Effector memory CD8-positive, alpha-beta T cell (primary cell): ENCODE measurements around the gene PCIF1.
A peak's percentile ranks its signal among the peaks of the same experiment; 100 is the strongest.
"Not testable (repeated sequence)": the region's sequence is repeated elsewhere in the genome, so short reads cannot be mapped to it uniquely, and the experiment has no call there.

Experiments
- ATAC-seq: fragments of 150-1000 bp; cut with Tn5 transposase; replicated peaks from 2 replicates; pipeline ENCODE4 v1.10.0; 2021; ENCODE audit warnings: mild to moderate bottlenecking, moderate library complexity
- DNase-seq, 3 experiments: peaks; one replicate each; pipeline ENCODE4 v3.0.0; 2021
- H3K27ac Mint-ChIP-seq, 2 donors: one replicate each; pipeline ENCODE4 v1.8.0; 2022; ENCODE audit warnings: mild to moderate bottlenecking in 2 of 2, mixed read lengths in 2 of 2, moderate library complexity in 2 of 2
- H3K27me3 Mint-ChIP-seq, 2 donors: one replicate each; pipeline ENCODE4 v1.8.0; 2022; ENCODE audit warnings: mixed read lengths in 2 of 2
- H3K36me3 Mint-ChIP-seq: one replicate; pipeline ENCODE4 v1.8.0; 2022; ENCODE audit warnings: mild to moderate bottlenecking, moderate library complexity, mixed read lengths; ENCODE audit not compliant: insufficient read depth
- H3K4me1 Mint-ChIP-seq, 2 donors: one replicate each; pipeline ENCODE4 v1.8.0; 2022; ENCODE audit warnings: low read depth in 2 of 2, mixed read lengths in 2 of 2
- H3K4me3 Mint-ChIP-seq, 2 donors: one replicate each; pipeline ENCODE4 v1.8.0; 2022; ENCODE audit warnings: mild to moderate bottlenecking in 2 of 2, mixed read lengths in 2 of 2, moderate library complexity in 2 of 2
- H3K9me3 Mint-ChIP-seq, 2 donors: one replicate each; pipeline ENCODE4 v1.8.0; 2022; ENCODE audit warnings: mixed read lengths in 2 of 2

PCIF1 gene

GRCh38 chr20:45896641-45897161 lies 37.8 kb upstream of the PCIF1 start:
- no peak overlapping the region for H3K4me3 Mint-ChIP-seq
- H3K4me1 Mint-ChIP-seq, result peaks cover 14 to 23% of the 10 kb centered on the region in 2 donors
- DNase-seq (no peak), ATAC-seq (no peak)
- no peak overlapping the region for H3K27ac Mint-ChIP-seq
- peaks cover 18% of the 10 kb centered on the region for H3K36me3 Mint-ChIP-seq
- no peaks in the 10 kb centered on the region for H3K27me3 Mint-ChIP-seq
- no peaks in the 10 kb centered on the region for H3K9me3 Mint-ChIP-seq

- H3K4me1 Mint-ChIP-seq, result peaks cover 11 to 18% of the 10 kb centered on the region in 2 donors
- H3K36me3 Mint-ChIP-seq, result peaks cover 13% of the 10 kb centered on the region
- no peaks in the 10 kb centered on the region for H3K27me3 Mint-ChIP-seq
- H3K27ac Mint-ChIP-seq, result no peak overlapping the region
- no peaks in the 10 kb centered on the region for H3K9me3 Mint-ChIP-seq
- H3K4me3 Mint-ChIP-seq, result no peak overlapping the region
- no peak for ATAC-seq
- no peak for DNase-seq
Observed at GRCh38 chr20:45897289-45897688, 37.2 kb upstream of the PCIF1 start.

GRCh38 chr20:45897692-45898091 lies 36.8 kb upstream of the PCIF1 start:
- Mint-ChIP-seq H3K4me3 (no peak overlapping the region), H3K27ac (no peak overlapping the region)

GRCh38 chr20:45898285-45898684 lies 36.2 kb upstream of the PCIF1 start:
- Mint-ChIP-seq H3K36me3 (peaks cover 3% of the 10 kb centered on the region), H3K9me3 (no peaks in the 10 kb centered on the region), H3K4me1 (peaks cover under 1 to 8% of the 10 kb centered on the region in 2 donors), H3K27me3 (no peaks in the 10 kb centered on the region), H3K27ac (no peak overlapping the region), H3K4me3 (no peak overlapping the region)
- ATAC-seq, result no peak
- no peak for DNase-seq

More at GRCh38 chr20:45897692-45898091, 36.8 kb upstream of the PCIF1 start:
- peaks cover 7 to 13% of the 10 kb centered on the region in 2 donors for H3K4me1 Mint-ChIP-seq
- no peaks in the 10 kb centered on the region for H3K9me3 Mint-ChIP-seq
- no peaks in the 10 kb centered on the region for H3K27me3 Mint-ChIP-seq
- no peak for DNase-seq
- ATAC-seq, result no peak
- peaks cover 9% of the 10 kb centered on the region for H3K36me3 Mint-ChIP-seq

GRCh38 chr20:45899046-45899835 lies 35.2 kb upstream of the PCIF1 start:
- H3K9me3 Mint-ChIP-seq, result no peaks in the 10 kb centered on the region
- DNase-seq (no peak), ATAC-seq (no peak)
- no peaks in the 10 kb centered on the region for H3K4me1 Mint-ChIP-seq
- no peak overlapping the region for H3K27ac Mint-ChIP-seq
- peaks cover 3% of the 10 kb centered on the region for H3K36me3 Mint-ChIP-seq
- H3K27me3 Mint-ChIP-seq, result no peaks in the 10 kb centered on the region
- H3K4me3 Mint-ChIP-seq, result no peak overlapping the region

GRCh38 chr20:45901332-45901731 lies 33.2 kb upstream of the PCIF1 start:
- H3K4me1 Mint-ChIP-seq, H3K4me3 Mint-ChIP-seq, ATAC-seq, H3K9me3 Mint-ChIP-seq, H3K27ac Mint-ChIP-seq, H3K36me3 Mint-ChIP-seq, H3K27me3 Mint-ChIP-seq, DNase-seq: not testable (repeated sequence)

GRCh38 chr20:45902199-45902701 lies 32.2 kb upstream of the PCIF1 start:
- no peak for ATAC-seq
- Mint-ChIP-seq H3K27me3 (no peaks in the 10 kb centered on the region), H3K9me3 (no peaks in the 10 kb centered on the region), H3K4me1 (no peaks in the 10 kb centered on the region), H3K36me3 (peaks cover 3% of the 10 kb centered on the region), H3K27ac (no peak overlapping the region), H3K4me3 (no peak overlapping the region)
- no peak for DNase-seq

- no peaks in the 10 kb centered on the region for H3K9me3 Mint-ChIP-seq
- no peaks in the 10 kb centered on the region for H3K36me3 Mint-ChIP-seq
- DNase-seq (no peak), ATAC-seq (no peak)
- no peak overlapping the region for H3K4me3 Mint-ChIP-seq
- H3K4me1 Mint-ChIP-seq, result no peaks in the 10 kb centered on the region
- no peaks in the 10 kb centered on the region for H3K27me3 Mint-ChIP-seq
- H3K27ac Mint-ChIP-seq, result peak overlapping the region in 1 of 2 donors; percentile 38
Observed at GRCh38 chr20:45904583-45905504, 29.6 kb upstream of the PCIF1 start.

GRCh38 chr20:45905505-45906079 lies 28.9 kb upstream of the PCIF1 start:
- Mint-ChIP-seq H3K4me1 (peaks cover 1 to 2% of the 10 kb centered on the region in 2 donors), H3K4me3 (no peak overlapping the region), H3K27me3 (no peaks in the 10 kb centered on the region), H3K9me3 (no peaks in the 10 kb centered on the region), H3K36me3 (peaks cover under 1% of the 10 kb centered on the region), H3K27ac (no peak overlapping the region)
- ATAC-seq (no peak), DNase-seq (no peak)

- no peaks in the 10 kb centered on the region for H3K27me3 Mint-ChIP-seq
- no peak for DNase-seq
- peaks cover 6% of the 10 kb centered on the region for H3K36me3 Mint-ChIP-seq
- no peaks in the 10 kb centered on the region for H3K9me3 Mint-ChIP-seq
- H3K4me1 Mint-ChIP-seq, result peaks cover 11 to 16% of the 10 kb centered on the region in 2 donors
- no peak overlapping the region for H3K4me3 Mint-ChIP-seq
- ATAC-seq, result no peak
- no peak overlapping the region for H3K27ac Mint-ChIP-seq
Observed at GRCh38 chr20:45907219-45907948, 27.1 kb upstream of the PCIF1 start.

GRCh38 chr20:45908084-45908483 lies 26.4 kb upstream of the PCIF1 start:
- Mint-ChIP-seq H3K9me3 (no peaks in the 10 kb centered on the region), H3K27ac (peak overlapping the region in 1 of 2 donors; percentile 14), H3K27me3 (no peaks in the 10 kb centered on the region), H3K4me1 (peaks cover 11 to 16% of the 10 kb centered on the region in 2 donors), H3K36me3 (peaks cover 6% of the 10 kb centered on the region), H3K4me3 (no peak overlapping the region)
- ATAC-seq (no peak), DNase-seq (no peak)

GRCh38 chr20:45909336-45909808 lies 25.1 kb upstream of the PCIF1 start:
- no peak for ATAC-seq
- H3K4me3 Mint-ChIP-seq, result no peak overlapping the region

More at GRCh38 chr20:45909336-45909808, 25.1 kb upstream of the PCIF1 start:
- no peaks in the 10 kb centered on the region for H3K27me3 Mint-ChIP-seq
- no peak overlapping the region for H3K27ac Mint-ChIP-seq
- peaks cover 6% of the 10 kb centered on the region for H3K36me3 Mint-ChIP-seq
- H3K9me3 Mint-ChIP-seq, result no peaks in the 10 kb centered on the region
- no peak for DNase-seq
- H3K4me1 Mint-ChIP-seq, result peaks cover 11 to 16% of the 10 kb centered on the region in 2 donors
